PFSK-1 (cell line): ENCODE data around the gene G3BP1.

Source experiments
- FOXP2 ChIP-seq: optimal IDR thresholded peaks from 2 replicates; pipeline ENCODE3; 2011; ENCODE audit warnings: borderline replicate concordance, control low read depth, inconsistent platforms; ENCODE audit not compliant: insufficient read depth; ENCODE audit errors: extremely low read length, extremely low read depth
- POLR2AphosphoS5 ChIP-seq: IDR thresholded peaks from 2 replicates; pipeline ENCODE4 v1.6.1; 2012; ENCODE audit warnings: low read depth, mild to moderate bottlenecking, control low read depth, low read length, moderate library complexity
- SIN3A ChIP-seq: IDR thresholded peaks from 2 replicates; pipeline ENCODE4 v1.6.1; 2012; ENCODE audit warnings: mild to moderate bottlenecking, low read length, moderate library complexity, borderline replicate concordance; ENCODE audit not compliant: insufficient read depth
- TAF1 ChIP-seq: IDR thresholded peaks from 2 replicates; pipeline ENCODE4 v1.6.1; 2012; ENCODE audit warnings: low read length, control low read depth, borderline replicate concordance; ENCODE audit not compliant: insufficient read depth
- TF ChIP-seq, protein P1 (sequence below), 2 experiments: IDR thresholded peaks; 2 replicates each; pipeline versions ENCODE4 v1.6.1 to v1.8.0; 2011 to 2012; ENCODE audit warnings: low read depth in 2 of 2, low read length in 2 of 2, control low read depth in 1 of 2, inconsistent platforms in 1 of 2, mild to moderate bottlenecking in 1 of 2, moderate library complexity in 1 of 2; ENCODE audit not compliant: insufficient read depth in 1 of 2

G3BP1 gene

DNA sequence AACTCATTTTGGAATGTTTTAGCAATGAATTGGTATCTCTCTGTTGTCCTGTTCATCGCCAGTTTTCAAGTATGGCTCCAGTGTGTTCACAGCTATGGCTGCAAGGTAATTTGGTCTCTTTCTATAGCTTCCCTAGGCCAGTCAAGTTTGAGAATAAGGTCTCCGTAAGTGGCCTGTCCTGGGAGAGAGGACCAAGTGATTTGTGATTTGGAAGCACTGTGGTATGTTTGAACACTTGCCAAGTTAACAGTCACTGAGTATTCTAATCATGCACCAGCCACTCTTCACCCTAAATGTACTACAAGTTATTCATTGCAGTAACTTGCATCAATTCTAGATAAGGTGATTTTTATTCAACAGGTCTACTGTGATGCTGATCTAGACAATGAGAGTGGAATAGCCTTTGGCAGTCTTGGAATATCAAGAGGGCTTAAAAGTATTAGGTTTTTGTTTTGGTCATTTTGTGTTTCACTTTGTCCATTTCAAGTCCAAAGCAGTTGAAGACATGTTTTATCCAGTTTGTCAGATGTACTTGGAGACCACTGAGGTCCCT lies 41.1 kb downstream of the G3BP1 start:
- no peak for TF ChIP-seq FOXP2
- no peak for TF ChIP-seq SIN3A
- no peak for TF ChIP-seq TAF1
- no peak for TF ChIP-seq POLR2AphosphoS5
- TF ChIP-seq, protein P1, sequence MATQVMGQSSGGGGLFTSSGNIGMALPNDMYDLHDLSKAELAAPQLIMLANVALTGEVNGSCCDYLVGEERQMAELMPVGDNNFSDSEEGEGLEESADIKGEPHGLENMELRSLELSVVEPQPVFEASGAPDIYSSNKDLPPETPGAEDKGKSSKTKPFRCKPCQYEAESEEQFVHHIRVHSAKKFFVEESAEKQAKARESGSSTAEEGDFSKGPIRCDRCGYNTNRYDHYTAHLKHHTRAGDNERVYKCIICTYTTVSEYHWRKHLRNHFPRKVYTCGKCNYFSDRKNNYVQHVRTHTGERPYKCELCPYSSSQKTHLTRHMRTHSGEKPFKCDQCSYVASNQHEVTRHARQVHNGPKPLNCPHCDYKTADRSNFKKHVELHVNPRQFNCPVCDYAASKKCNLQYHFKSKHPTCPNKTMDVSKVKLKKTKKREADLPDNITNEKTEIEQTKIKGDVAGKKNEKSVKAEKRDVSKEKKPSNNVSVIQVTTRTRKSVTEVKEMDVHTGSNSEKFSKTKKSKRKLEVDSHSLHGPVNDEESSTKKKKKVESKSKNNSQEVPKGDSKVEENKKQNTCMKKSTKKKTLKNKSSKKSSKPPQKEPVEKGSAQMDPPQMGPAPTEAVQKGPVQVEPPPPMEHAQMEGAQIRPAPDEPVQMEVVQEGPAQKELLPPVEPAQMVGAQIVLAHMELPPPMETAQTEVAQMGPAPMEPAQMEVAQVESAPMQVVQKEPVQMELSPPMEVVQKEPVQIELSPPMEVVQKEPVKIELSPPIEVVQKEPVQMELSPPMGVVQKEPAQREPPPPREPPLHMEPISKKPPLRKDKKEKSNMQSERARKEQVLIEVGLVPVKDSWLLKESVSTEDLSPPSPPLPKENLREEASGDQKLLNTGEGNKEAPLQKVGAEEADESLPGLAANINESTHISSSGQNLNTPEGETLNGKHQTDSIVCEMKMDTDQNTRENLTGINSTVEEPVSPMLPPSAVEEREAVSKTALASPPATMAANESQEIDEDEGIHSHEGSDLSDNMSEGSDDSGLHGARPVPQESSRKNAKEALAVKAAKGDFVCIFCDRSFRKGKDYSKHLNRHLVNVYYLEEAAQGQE (IDR thresholded peaks at IDR 0.05; ENCODE audit: insufficient read depth in 1 of 2, low read depth in 2 of 2, low read length in 2 of 2), result no peak

DNA sequence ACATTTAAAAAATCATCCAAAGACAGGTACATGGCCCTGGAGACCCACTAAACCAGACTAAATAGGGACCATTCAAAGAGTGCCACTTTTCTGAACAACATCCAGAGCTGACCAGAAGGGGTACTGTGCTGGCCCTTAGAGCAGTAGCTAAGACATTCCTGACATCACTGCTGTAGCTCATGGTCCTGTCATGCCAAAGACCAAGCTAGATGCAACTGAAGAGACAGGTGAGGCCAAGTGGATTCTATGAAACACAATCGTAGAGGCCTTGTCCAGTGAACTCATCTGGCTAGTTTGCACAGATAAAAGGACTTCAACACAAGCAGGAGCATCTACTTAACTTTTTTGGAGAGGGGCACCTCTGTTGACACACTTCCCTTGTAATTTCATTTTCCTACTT lies 43.3 kb downstream of the G3BP1 start:
- no peak for TF ChIP-seq SIN3A
- no peak for TF ChIP-seq FOXP2
- TF ChIP-seq, protein P1 (IDR thresholded peaks at IDR 0.05; ENCODE audit: insufficient read depth in 1 of 2, low read depth in 2 of 2, low read length in 2 of 2), result no peak
- no peak for TF ChIP-seq TAF1
- no peak for TF ChIP-seq POLR2AphosphoS5

DNA sequence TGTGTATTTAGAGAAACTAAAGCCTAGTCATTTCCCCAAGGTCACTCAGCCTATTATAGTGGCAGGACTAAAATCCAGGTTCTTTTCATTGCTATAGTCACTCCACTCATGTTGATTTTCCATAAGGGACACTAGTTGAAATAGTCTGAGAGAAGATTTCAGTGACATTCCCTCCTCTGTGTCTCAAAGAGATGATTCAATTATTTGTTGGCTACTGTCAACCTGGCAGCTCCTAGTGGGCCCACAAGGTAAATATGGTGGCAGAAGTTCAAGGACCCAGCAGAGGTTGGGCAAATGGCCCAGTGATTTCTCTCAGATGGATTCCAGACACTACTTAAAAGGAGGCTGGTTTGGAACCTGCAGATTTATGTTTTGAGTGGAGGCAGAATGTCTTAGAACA lies 48.1 kb downstream of the G3BP1 start:
- TF ChIP-seq FOXP2, result no peak
- TF ChIP-seq, protein P1 (IDR thresholded peaks at IDR 0.05; ENCODE audit: insufficient read depth in 1 of 2, low read depth in 2 of 2, low read length in 2 of 2), result no peak
- no peak for TF ChIP-seq POLR2AphosphoS5
- no peak for TF ChIP-seq TAF1
- TF ChIP-seq SIN3A, result no peak

DNA sequence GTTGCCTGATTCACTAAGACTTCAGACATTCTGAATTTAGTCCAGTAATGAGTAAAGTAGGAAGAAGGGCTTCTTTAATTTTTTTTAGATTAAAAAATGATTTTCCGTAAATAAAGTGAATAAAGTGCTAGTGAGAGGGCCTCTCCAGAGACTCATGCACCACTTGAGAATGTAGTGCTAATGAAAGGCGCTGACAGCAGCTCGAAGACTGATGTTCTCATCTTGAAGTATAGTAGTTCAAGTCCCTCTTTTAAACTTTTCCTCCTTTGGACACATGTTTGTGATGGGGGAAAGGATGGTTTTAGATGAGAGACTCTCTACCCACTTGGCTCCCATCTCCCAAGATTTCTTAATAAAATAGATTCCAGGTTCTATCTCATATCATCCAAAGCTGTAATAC lies 48.5 kb downstream of the G3BP1 start:
- TF ChIP-seq FOXP2 (no peak), POLR2AphosphoS5 (no peak), SIN3A (no peak), TAF1 (no peak)
- TF ChIP-seq, protein P1 (IDR thresholded peaks at IDR 0.05; ENCODE audit: insufficient read depth in 1 of 2, low read depth in 2 of 2, low read length in 2 of 2), result no peak

DNA sequence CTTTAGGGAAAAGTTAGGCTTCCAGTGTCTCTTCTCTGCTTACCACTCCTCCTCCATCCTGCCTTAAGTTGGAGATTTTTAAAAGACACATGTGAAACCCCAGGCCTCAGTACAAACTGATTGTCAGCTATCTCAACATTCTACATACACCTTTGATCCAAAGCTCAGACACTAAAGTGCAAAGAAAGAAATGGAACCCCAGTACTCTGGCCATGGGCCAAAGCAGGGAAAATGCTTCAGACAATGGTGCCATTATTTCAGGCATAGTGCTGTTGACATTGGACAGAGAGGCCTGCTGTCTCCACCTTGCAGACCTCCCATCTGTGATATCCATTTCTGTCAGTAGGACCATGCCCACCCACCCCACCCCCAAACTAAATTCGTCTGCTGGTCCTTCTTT lies 49.1 kb downstream of the G3BP1 start:
- TF ChIP-seq FOXP2 (no peak), SIN3A (no peak), POLR2AphosphoS5 (no peak), TAF1 (no peak)
- TF ChIP-seq, protein P1 (IDR thresholded peaks at IDR 0.05; ENCODE audit: insufficient read depth in 1 of 2, low read depth in 2 of 2, low read length in 2 of 2), result no peak
